ENCODE data around the gene PPP1R37. TPM values are rescaled to one million over a fixed set of nuclear protein-coding genes. Genes with fewer than 3 reads are reported as not detected.

PPP1R37 gene
- total and polyA plus RNA-seq, 4 donors: 1.8 to 10.4 (median 9.3) TPM

DNA sequence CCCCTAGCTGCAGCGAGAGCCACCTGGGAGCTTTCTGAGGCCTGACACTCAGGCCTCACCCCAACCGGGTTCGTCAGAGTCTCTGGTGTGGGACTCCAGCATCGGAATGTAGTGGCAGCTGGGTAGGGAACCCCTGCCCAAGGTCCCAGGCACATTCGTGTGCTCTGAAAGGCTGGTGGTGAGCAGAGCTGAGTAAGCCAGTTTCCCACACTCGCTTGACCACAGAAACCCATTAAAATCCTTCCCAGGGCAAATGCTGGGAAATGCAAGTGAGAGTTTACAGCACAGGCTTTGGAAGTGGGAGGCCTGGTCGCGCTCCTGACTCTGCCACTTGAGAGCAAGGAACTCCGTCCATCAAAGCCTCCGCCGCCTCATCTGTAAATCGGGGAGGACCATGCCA is 80.8 kb downstream of the PPP1R37 start:
- DNase-seq (ENCODE audit: low spot score): no peak
- 92% methylated on average over 12 of the region's 12 CpGs for WGBS
- no peak overlapping the region for H3K9ac ChIP-seq (ENCODE audit: low read depth in 1 of 2, low read length in 2 of 2)
- H3K4me1 ChIP-seq (ENCODE audit: control insufficient read depth in 4 of 4, insufficient read depth in 4 of 4, low read length in 3 of 4): peaks cover 5 to 12% (median 8%) of the 10 kb centered on the region in 4 donors
- H3K36me3 ChIP-seq (ENCODE audit: control insufficient read depth in 4 of 4, insufficient read depth in 3 of 4, low read depth in 1 of 4, low read length in 3 of 4): no peaks in the 10 kb centered on the region
- H3K27ac ChIP-seq (ENCODE audit: low read depth in 1 of 2, low read length in 2 of 2): no peak overlapping the region
- no peak overlapping the region for H3K4me3 ChIP-seq (ENCODE audit: low read depth in 1 of 3, low read length in 3 of 3)
- no peaks in the 10 kb centered on the region for H3K27me3 ChIP-seq (ENCODE audit: control insufficient read depth in 4 of 4, insufficient read depth in 4 of 4, low read length in 3 of 4)
- no peak for TF ChIP-seq EGR1 (IDR thresholded peaks at IDR 0.05; ENCODE audit: low read depth in 2 of 2)
- TF ChIP-seq FOXA2 (IDR thresholded peaks at IDR 0.05): no peak
- TF ChIP-seq, protein P1, sequence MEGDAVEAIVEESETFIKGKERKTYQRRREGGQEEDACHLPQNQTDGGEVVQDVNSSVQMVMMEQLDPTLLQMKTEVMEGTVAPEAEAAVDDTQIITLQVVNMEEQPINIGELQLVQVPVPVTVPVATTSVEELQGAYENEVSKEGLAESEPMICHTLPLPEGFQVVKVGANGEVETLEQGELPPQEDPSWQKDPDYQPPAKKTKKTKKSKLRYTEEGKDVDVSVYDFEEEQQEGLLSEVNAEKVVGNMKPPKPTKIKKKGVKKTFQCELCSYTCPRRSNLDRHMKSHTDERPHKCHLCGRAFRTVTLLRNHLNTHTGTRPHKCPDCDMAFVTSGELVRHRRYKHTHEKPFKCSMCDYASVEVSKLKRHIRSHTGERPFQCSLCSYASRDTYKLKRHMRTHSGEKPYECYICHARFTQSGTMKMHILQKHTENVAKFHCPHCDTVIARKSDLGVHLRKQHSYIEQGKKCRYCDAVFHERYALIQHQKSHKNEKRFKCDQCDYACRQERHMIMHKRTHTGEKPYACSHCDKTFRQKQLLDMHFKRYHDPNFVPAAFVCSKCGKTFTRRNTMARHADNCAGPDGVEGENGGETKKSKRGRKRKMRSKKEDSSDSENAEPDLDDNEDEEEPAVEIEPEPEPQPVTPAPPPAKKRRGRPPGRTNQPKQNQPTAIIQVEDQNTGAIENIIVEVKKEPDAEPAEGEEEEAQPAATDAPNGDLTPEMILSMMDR (IDR thresholded peaks at IDR 0.05; ENCODE audit: low read depth, low read length, missing input control): no peak
- TF ChIP-seq, protein P2, sequence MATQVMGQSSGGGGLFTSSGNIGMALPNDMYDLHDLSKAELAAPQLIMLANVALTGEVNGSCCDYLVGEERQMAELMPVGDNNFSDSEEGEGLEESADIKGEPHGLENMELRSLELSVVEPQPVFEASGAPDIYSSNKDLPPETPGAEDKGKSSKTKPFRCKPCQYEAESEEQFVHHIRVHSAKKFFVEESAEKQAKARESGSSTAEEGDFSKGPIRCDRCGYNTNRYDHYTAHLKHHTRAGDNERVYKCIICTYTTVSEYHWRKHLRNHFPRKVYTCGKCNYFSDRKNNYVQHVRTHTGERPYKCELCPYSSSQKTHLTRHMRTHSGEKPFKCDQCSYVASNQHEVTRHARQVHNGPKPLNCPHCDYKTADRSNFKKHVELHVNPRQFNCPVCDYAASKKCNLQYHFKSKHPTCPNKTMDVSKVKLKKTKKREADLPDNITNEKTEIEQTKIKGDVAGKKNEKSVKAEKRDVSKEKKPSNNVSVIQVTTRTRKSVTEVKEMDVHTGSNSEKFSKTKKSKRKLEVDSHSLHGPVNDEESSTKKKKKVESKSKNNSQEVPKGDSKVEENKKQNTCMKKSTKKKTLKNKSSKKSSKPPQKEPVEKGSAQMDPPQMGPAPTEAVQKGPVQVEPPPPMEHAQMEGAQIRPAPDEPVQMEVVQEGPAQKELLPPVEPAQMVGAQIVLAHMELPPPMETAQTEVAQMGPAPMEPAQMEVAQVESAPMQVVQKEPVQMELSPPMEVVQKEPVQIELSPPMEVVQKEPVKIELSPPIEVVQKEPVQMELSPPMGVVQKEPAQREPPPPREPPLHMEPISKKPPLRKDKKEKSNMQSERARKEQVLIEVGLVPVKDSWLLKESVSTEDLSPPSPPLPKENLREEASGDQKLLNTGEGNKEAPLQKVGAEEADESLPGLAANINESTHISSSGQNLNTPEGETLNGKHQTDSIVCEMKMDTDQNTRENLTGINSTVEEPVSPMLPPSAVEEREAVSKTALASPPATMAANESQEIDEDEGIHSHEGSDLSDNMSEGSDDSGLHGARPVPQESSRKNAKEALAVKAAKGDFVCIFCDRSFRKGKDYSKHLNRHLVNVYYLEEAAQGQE (IDR thresholded peaks at IDR 0.05): no peak
- TF ChIP-seq HNF4A (conservative IDR thresholded peaks at IDR 0.05): no peak
- TF ChIP-seq, protein P3, sequence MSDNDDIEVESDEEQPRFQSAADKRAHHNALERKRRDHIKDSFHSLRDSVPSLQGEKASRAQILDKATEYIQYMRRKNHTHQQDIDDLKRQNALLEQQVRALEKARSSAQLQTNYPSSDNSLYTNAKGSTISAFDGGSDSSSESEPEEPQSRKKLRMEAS (IDR thresholded peaks at IDR 0.05): no peak
- no peak for TF ChIP-seq YY1 (IDR thresholded peaks at IDR 0.05)
- TF ChIP-seq, protein P4, sequence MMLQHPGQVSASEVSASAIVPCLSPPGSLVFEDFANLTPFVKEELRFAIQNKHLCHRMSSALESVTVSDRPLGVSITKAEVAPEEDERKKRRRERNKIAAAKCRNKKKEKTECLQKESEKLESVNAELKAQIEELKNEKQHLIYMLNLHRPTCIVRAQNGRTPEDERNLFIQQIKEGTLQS (IDR thresholded peaks at IDR 0.05): no peak
- TF ChIP-seq FOXA1 (IDR thresholded peaks at IDR 0.05): no peak
- no peak for TF ChIP-seq RAD21 (IDR thresholded peaks at IDR 0.05)
- no peaks in the 10 kb centered on the region for H3K9me3 ChIP-seq (ENCODE audit: control insufficient read depth in 4 of 4, low read length in 3 of 4)

DNA sequence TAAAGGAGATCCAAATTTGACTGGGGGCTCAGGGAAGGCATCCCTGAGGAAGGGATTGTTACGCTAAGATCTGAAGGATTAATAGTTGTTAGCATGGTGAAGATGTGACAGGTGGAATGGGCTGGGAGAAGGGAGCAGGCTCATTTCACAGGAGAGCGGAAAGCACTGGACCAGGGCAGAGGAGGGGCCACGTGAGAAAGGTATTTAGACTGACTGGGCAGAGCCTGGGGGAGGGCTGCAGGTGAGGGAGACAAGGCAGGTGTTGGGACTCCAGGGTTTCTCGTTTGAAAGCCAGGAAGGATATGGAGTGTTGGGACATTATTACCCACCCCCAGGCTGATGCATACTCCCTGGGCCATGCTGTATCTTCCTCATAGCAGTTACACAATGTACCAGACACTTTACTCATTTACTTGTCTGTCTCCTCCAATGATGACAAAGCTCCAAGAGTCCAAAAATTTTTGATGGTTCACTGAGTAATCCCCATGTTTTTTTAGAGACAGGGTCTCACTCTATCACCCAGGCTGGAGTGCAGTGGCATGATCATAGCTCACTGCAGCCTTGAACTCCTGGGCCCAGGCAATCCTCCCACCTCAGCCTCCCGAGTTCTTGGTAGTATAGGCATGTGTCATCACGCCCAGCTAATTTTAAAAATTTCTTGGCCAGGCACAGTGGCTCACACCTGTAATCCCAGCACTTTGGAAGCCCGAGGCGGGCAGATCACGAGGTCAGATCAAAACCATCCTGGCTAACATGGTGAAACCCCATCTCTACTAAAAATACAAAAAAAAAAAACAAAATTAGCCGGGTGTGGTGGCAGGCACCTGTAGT is 82.8 kb downstream of the PPP1R37 start:
- no peak overlapping the region for H3K9ac ChIP-seq (ENCODE audit: low read depth in 1 of 2, low read length in 2 of 2)
- peaks cover 7 to 26% (median 17%) of the 10 kb centered on the region in 4 donors for H3K4me1 ChIP-seq (ENCODE audit: control insufficient read depth in 4 of 4, insufficient read depth in 4 of 4, low read length in 3 of 4)
- H3K4me3 ChIP-seq (ENCODE audit: low read depth in 1 of 3, low read length in 3 of 3): no peak overlapping the region
- no peak for DNase-seq (ENCODE audit: low spot score)
- no peak overlapping the region for H3K27ac ChIP-seq (ENCODE audit: low read depth in 1 of 2, low read length in 2 of 2)
- H3K9me3 ChIP-seq (ENCODE audit: control insufficient read depth in 4 of 4, low read length in 3 of 4): no peaks in the 10 kb centered on the region
- H3K36me3 ChIP-seq (ENCODE audit: control insufficient read depth in 4 of 4, insufficient read depth in 3 of 4, low read depth in 1 of 4, low read length in 3 of 4): no peaks in the 10 kb centered on the region
- WGBS: 89% methylated on average over 10 of the region's 10 CpGs
- no peaks in the 10 kb centered on the region for H3K27me3 ChIP-seq (ENCODE audit: control insufficient read depth in 4 of 4, insufficient read depth in 4 of 4, low read length in 3 of 4)
- TF ChIP-seq, protein P5, sequence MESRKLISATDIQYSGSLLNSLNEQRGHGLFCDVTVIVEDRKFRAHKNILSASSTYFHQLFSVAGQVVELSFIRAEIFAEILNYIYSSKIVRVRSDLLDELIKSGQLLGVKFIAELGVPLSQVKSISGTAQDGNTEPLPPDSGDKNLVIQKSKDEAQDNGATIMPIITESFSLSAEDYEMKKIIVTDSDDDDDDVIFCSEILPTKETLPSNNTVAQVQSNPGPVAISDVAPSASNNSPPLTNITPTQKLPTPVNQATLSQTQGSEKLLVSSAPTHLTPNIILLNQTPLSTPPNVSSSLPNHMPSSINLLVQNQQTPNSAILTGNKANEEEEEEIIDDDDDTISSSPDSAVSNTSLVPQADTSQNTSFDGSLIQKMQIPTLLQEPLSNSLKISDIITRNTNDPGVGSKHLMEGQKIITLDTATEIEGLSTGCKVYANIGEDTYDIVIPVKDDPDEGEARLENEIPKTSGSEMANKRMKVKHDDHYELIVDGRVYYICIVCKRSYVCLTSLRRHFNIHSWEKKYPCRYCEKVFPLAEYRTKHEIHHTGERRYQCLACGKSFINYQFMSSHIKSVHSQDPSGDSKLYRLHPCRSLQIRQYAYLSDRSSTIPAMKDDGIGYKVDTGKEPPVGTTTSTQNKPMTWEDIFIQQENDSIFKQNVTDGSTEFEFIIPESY (IDR thresholded peaks at IDR 0.05): no peak
- TF ChIP-seq GABPA (IDR thresholded peaks at IDR 0.05 in 1 of 2, conservative IDR thresholded peaks at IDR 0.05 in 1 of 2): no peak
- no peak for TF ChIP-seq TAF1 (conservative IDR thresholded peaks at IDR 0.05)
- TF ChIP-seq RAD21 (IDR thresholded peaks at IDR 0.05): no peak
- TF ChIP-seq, protein P1 (IDR thresholded peaks at IDR 0.05; ENCODE audit: low read depth, low read length, missing input control): no peak
- no peak for TF ChIP-seq EGR1 (IDR thresholded peaks at IDR 0.05; ENCODE audit: low read depth in 2 of 2)
- no peak for TF ChIP-seq RXRA (IDR thresholded peaks at IDR 0.05)
- TF ChIP-seq HNF4G (IDR thresholded peaks at IDR 0.05): no peak
- TF ChIP-seq FOXA1 (IDR thresholded peaks at IDR 0.05): no peak
- no peak for TF ChIP-seq NR2F2 (IDR thresholded peaks at IDR 0.05)
- TF ChIP-seq, protein P2 (IDR thresholded peaks at IDR 0.05): no peak
- no peak for TF ChIP-seq FOXA2 (IDR thresholded peaks at IDR 0.05)
